K562 (cell line): Measurements from ENCODE around the gene ZFP62. TPM values are rescaled to one million over a fixed set of nuclear protein-coding genes. Genes with fewer than 3 reads are reported as not detected.
A peak's percentile ranks its signal among the peaks of the same experiment; 100 is the strongest.

Experiments
- ARID3B ChIP-seq: fragments of 250-450 bp; sonication (Bioruptor Pico); IDR thresholded peaks from 2 replicates; pipeline ENCODE4 v1.4.0; 2020; ENCODE audit warnings: borderline replicate concordance
- ATF1 ChIP-seq, 2 experiments: fragments of 450-650 bp in 1 of 2; IDR thresholded peaks; 2 replicates each; pipeline ENCODE4 v1.6.1; 2016; ENCODE audit warnings: missing compliant biosample characterization in 1 of 2, missing genetic modification characterization in 1 of 2
- EZH2 ChIP-seq: IDR thresholded peaks from 2 replicates; pipeline ENCODE4 v1.6.1; 2012; ENCODE audit warnings: low read depth, mild to moderate bottlenecking, inconsistent platforms, low read length, borderline replicate concordance
- FOXM1 ChIP-seq, 2 experiments: fragments of 450-650 bp in 1 of 2; sonication (generic) in 1 of 2; formaldehyde crosslinking in 1 of 2; IDR thresholded peaks; 2 replicates each; pipeline versions ENCODE4 v1.6.1 to v1.9.0; 2017 to 2022; ENCODE audit warnings: low read depth in 2 of 2, mild to moderate bottlenecking in 2 of 2, missing genetic modification reagents in 1 of 2, moderate library complexity in 1 of 2
- FOXP1 ChIP-seq: sonication (generic); formaldehyde crosslinking; IDR thresholded peaks from 2 replicates; pipeline ENCODE4 v1.8.0; 2022; ENCODE audit warnings: mild to moderate bottlenecking, missing genetic modification reagents
- HLTF ChIP-seq: fragments of 450-650 bp; IDR thresholded peaks from 2 replicates; pipeline ENCODE4 v1.6.1; 2016
- PTBP1 ChIP-seq: fragments of 200-400 bp; formaldehyde crosslinking; IDR thresholded peaks from 2 replicates; pipeline ENCODE4 v1.6.1; 2017; ENCODE audit warnings: low read depth, low read length
- PTTG1 ChIP-seq: fragments of 450-650 bp; IDR thresholded peaks from 2 replicates; pipeline ENCODE4 v1.6.1; 2016; ENCODE audit warnings: low read depth, mild to moderate bottlenecking, missing genetic modification characterization, missing compliant biosample characterization
- RBBP5 ChIP-seq: fragments of 200-600 bp; sonication (generic); IDR thresholded peaks from 2 replicates; pipeline ENCODE4 v1.6.1; 2012; ENCODE audit warnings: borderline replicate concordance, mild to moderate bottlenecking, low read length, control low read depth, inconsistent platforms; ENCODE audit not compliant: insufficient read depth, poor library complexity, severe bottlenecking
- RFX5 ChIP-seq: IDR thresholded peaks from 2 replicates; pipeline ENCODE4 v1.6.1; 2011; ENCODE audit warnings: low read depth, mild to moderate bottlenecking, improper control_type of control experiment, low read length
- SETDB1 ChIP-seq: IDR thresholded peaks from one replicate; pipeline ENCODE4 v1.6.1; 2012; ENCODE audit warnings: low read length, control low read depth, inconsistent platforms
- SLC30A9 ChIP-seq: fragments of 250-450 bp; sonication (Bioruptor Pico); IDR thresholded peaks from 2 replicates; pipeline ENCODE4 v1.8.0; 2022; ENCODE audit warnings: mild to moderate bottlenecking, moderate library complexity
- SRSF1 ChIP-seq: fragments of 200-400 bp; formaldehyde crosslinking; IDR thresholded peaks from 2 replicates; pipeline ENCODE4 v1.6.1; 2017; ENCODE audit warnings: mild to moderate bottlenecking, low read depth, low read length, moderate library complexity
- USF1 ChIP-seq: sonication (generic); formaldehyde crosslinking; IDR thresholded peaks from 2 replicates; pipeline ENCODE4 v1.9.0; 2022; ENCODE audit warnings: mild to moderate bottlenecking, missing genetic modification reagents
- ZBTB8A ChIP-seq: fragments of 450-650 bp; IDR thresholded peaks from 2 replicates; pipeline ENCODE4 v1.6.1; 2018; ENCODE audit warnings: mild to moderate bottlenecking, moderate library complexity; ENCODE audit not compliant: partially characterized antibody
- ZNF212 ChIP-seq: fragments of 450-650 bp; formaldehyde crosslinking; IDR thresholded peaks from 2 replicates; pipeline ENCODE4 v1.4.0; 2020; ENCODE audit warnings: mild to moderate bottlenecking
- ZNF592 ChIP-seq: fragments of 450-650 bp; IDR thresholded peaks from 2 replicates; pipeline ENCODE4 v1.6.1; 2017; ENCODE audit warnings: antibody characterized with exemption, mild to moderate bottlenecking
- ZSCAN29 ChIP-seq: fragments of 450-650 bp; IDR thresholded peaks from 2 replicates; pipeline ENCODE4 v1.6.1; 2017
- ZSCAN32 ChIP-seq: fragments of 450-650 bp; formaldehyde crosslinking; IDR thresholded peaks from 2 replicates; pipeline ENCODE4 v1.4.0; 2020; ENCODE audit warnings: mild to moderate bottlenecking, moderate library complexity
- polyA plus RNA-seq, 8 experiments: library from polyadenylated mRNA; depleted of rRNA in 4 of 8; stranded (reverse) in 5 of 8; unstranded in 3 of 8; fragments of >200 nt; fragmentation: Nextera tagmentation in 2 of 8; fragmentation: Illumina TruSeq in 1 of 8; extraction: Ambion mirVana in 2 of 8; extraction: Trizol in 1 of 8; gene quantifications; 2 replicates each; pipeline versions ENCODE4 v1.2.1 to v1.2.3, GENCODE V29; 2011 to 2014; ENCODE audit warnings: inconsistent platforms in 1 of 8, missing spikeins in 1 of 8
- total RNA-seq, 7 experiments: library from RNA; depleted of rRNA in 6 of 7; stranded (reverse); fragments of >200 nt in 6 of 7; fragmentation: Illumina TruSeq in 2 of 7; extraction: Trizol in 2 of 7; gene quantifications; 2 replicates each; pipeline versions ENCODE4 v1.2.1 to v1.2.3, GENCODE V29; 2011 to 2021; ENCODE audit warnings: low replicate concordance in 1 of 7
- TF ChIP-seq, protein P1 (sequence below): fragments of 450-650 bp; IDR thresholded peaks from 2 replicates; pipeline ENCODE4 v1.6.1; 2018; ENCODE audit warnings: mild to moderate bottlenecking, low read depth; ENCODE audit not compliant: partially characterized antibody

Gene ZFP62
- total and polyA plus RNA-seq, 9 of the 15 experiments (the other 6 are each of a cell fraction or from before 2014, with no cell fraction given): 12.2 to 37.5 (median 25.0) TPM

DNA sequence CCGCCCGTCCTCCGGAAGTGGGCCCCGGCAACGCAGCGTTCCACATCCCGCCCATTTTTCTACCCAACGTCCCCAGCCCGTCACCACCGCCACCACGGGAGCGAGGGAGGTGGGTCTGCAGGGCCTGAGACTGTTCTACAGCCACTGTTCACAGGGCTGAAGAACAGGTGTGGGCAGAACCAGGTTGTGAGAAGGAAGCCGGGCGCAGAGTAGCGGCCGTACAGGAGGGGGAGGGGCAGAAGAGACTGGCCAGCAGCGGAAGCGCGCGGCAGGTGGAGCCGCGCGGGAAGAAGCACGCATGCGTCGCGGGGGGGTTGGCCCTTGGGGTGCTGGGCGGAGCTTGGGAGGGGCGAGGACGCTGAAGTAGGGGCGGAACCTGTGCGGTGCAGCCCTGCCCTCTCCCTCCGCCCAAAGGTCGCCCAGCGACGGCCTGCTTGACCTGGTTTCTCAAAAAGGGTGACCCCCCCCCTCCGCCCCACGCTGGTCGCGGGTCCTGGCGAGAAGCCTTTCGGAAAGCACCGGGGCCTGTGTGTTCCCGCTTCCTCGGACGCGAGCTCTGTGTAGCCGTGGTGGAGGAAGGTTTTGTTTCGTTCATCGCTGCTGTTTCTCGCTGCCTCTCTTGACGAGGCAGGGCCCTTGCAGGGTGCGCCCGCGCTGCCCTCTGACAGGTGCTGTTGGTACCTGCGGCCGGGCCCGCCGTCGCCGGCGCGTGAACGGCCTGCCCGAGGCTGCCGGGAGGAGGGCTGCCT is 50.7 kb downstream of the ZFP62 start (continued):
- TF ChIP-seq ZNF592 (peak; percentile 94; the same call in 1 of the 2 replicates), USF1 (CRISPR knock-in tag) (no peak; the same call in 1 of the 2 replicates), EZH2 (no peak), SETDB1 (no peak), RFX5 (no peak), SLC30A9 (CRISPR knock-in tag) (no peak), ZBTB8A (no peak), PTTG1 (tag) (no peak), PTBP1 (no peak), FOXP1 (CRISPR knock-in tag) (peak; percentile 83), ZSCAN32 (CRISPR knock-in tag) (0 out of 2 replicates have a peak, but pooled peaks have one; percentile 34), FOXM1 (IDR thresholded peaks at IDR 0.05; ENCODE audit: low read depth) (no peak), FOXM1 (CRISPR knock-in tag; IDR thresholded peaks at IDR 0.05; ENCODE audit: low read depth) (no peak), RBBP5 (peak; percentile 76), ZSCAN29 (no peak), HLTF (peak; percentile 72; the same call in 1 of the 2 replicates), ZNF212 (no peak), SRSF1 (no peak), ARID3B (CRISPR knock-in tag) (no peak; the same call in 1 of the 2 replicates), ATF1 (CRISPR knock-in tag; IDR thresholded peaks at IDR 0.05) (no peak), ATF1 (tag; IDR thresholded peaks at IDR 0.05) (peak; percentile 88)
- TF ChIP-seq, protein P1, sequence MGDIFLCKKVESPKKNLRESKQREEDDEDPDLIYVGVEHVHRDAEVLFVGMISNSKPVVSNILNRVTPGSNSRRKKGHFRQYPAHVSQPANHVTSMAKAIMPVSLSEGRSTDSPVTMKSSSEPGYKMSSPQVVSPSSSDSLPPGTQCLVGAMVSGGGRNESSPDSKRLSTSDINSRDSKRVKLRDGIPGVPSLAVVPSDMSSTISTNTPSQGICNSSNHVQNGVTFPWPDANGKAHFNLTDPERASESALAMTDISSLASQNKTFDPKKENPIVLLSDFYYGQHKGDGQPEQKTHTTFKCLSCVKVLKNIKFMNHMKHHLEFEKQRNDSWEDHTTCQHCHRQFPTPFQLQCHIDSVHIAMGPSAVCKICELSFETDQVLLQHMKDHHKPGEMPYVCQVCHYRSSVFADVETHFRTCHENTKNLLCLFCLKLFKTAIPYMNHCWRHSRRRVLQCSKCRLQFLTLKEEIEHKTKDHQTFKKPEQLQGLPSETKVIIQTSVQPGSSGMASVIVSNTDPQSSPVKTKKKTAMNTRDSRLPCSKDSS: no peak
